Panc1 (cell line): ENCODE data around the gene TRMT61B.

Experiments
- POLR2AphosphoS5 ChIP-seq: IDR thresholded peaks from 2 replicates; pipeline ENCODE4 v1.6.1; 2012; ENCODE audit warnings: mild to moderate bottlenecking, low read depth, low read length, moderate library complexity
- REST ChIP-seq, 2 experiments: IDR thresholded peaks; 2 replicates each; pipeline ENCODE4 v1.6.1; 2011 to 2012; ENCODE audit warnings: low read depth in 2 of 2, control low read depth in 1 of 2, low read length in 1 of 2, mild to moderate bottlenecking in 1 of 2, moderate library complexity in 1 of 2; ENCODE audit not compliant: insufficient read depth in 1 of 2
- SIN3A ChIP-seq: IDR thresholded peaks from 2 replicates; pipeline ENCODE4 v1.6.1; 2012; ENCODE audit warnings: low read depth, mild to moderate bottlenecking, low read length, moderate library complexity, borderline replicate concordance; ENCODE audit not compliant: insufficient read depth
- TCF7L2 ChIP-seq: IDR thresholded peaks from 2 replicates; pipeline ENCODE4 v1.6.1; 2011; ENCODE audit warnings: mild to moderate bottlenecking, low read depth, low read length, inconsistent platforms
- TF ChIP-seq, protein P1 (sequence below): fragments of 450-650 bp; IDR thresholded peaks from 2 replicates; pipeline ENCODE4 v1.5.1; 2017; ENCODE audit warnings: mild to moderate bottlenecking

DNA sequence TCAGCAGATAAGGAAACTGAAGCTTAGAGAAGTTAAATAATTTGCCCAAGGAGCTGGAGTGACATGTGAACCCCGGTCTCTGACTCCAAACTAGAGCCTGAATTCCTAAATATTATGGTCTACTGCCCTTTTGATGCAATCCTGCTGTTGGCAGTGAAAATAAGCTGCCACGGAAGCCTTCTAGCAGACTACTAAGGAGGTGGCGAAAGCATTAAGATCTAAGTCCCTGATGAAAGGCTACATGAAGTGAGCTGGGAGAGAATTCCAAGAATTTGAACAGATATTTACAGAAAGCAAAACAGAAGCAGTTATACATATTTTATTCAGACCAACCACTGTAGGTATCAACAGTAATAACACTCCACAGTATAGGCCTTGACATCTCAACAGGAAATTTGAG lies 28.1 kb downstream of the TRMT61B start:
- no peak for TF ChIP-seq POLR2AphosphoS5
- no peak for TF ChIP-seq TCF7L2
- TF ChIP-seq, protein P1, sequence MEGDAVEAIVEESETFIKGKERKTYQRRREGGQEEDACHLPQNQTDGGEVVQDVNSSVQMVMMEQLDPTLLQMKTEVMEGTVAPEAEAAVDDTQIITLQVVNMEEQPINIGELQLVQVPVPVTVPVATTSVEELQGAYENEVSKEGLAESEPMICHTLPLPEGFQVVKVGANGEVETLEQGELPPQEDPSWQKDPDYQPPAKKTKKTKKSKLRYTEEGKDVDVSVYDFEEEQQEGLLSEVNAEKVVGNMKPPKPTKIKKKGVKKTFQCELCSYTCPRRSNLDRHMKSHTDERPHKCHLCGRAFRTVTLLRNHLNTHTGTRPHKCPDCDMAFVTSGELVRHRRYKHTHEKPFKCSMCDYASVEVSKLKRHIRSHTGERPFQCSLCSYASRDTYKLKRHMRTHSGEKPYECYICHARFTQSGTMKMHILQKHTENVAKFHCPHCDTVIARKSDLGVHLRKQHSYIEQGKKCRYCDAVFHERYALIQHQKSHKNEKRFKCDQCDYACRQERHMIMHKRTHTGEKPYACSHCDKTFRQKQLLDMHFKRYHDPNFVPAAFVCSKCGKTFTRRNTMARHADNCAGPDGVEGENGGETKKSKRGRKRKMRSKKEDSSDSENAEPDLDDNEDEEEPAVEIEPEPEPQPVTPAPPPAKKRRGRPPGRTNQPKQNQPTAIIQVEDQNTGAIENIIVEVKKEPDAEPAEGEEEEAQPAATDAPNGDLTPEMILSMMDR, result no peak
- no peak for TF ChIP-seq REST (IDR thresholded peaks at IDR 0.05; ENCODE audit: insufficient read depth in 1 of 2, low read depth in 2 of 2, low read length in 1 of 2)
- no peak for TF ChIP-seq SIN3A
